ENCODE results near the gene FRG1.

- TF ChIP-seq CTCF (IDR thresholded peaks at IDR 0.05; ENCODE audit: low read length) (no peak), EZH2phosphoT487 (IDR thresholded peaks at IDR 0.05; ENCODE audit: low read length) (no peak), EZH2 (optimal IDR thresholded peaks at IDR 0.05; ENCODE audit: low read depth, low read length) (no peak)
Measured at GRCh38 chr4:189988877-189989431, 48.3 kb downstream of the FRG1 start.
